Measurements from ENCODE around the gene CTNNAL1.
"Not testable (repeated sequence)": the region's sequence is repeated elsewhere in the genome, so short reads cannot be mapped to it uniquely, and the experiment has no call there.

- not testable (repeated sequence) for TF ChIP-seq CTCF (IDR thresholded peaks at IDR 0.05); EZH2 (IDR thresholded peaks at IDR 0.05; ENCODE audit: borderline replicate concordance, insufficient read depth, low read depth, low read length, poor library complexity, severe bottlenecking)
Measured at GRCh38 chr9:108899023-108899695, 114.1 kb downstream of the CTNNAL1 start.
